Thoracic aorta (tissue), 2 donors: ENCODE measurements around the gene DUSP10. TPM values are rescaled to one million over a fixed set of nuclear protein-coding genes. Genes with fewer than 3 reads are reported as not detected.

Experiments used
- ATAC-seq: fragments of 150-250 bp; one replicate; pipeline ENCODE4 v1.8.0; 2017; ENCODE audit warnings: low read depth; ENCODE audit not compliant: insufficient number of reproducible peaks, low FRiP score
- DNase-seq: peaks from one replicate; pipeline ENCODE4 v3.0.0-alpha.2; 2020; ENCODE audit warnings: low spot score
- H3K27ac ChIP-seq, 2 donors: fragments of 200-600 bp; sonication (generic); 1 replicate in 1 of 2; 2 replicates in 1 of 2; pipeline ENCODE4 v1.5.1; 2016; ENCODE audit warnings: mild to moderate bottlenecking in 2 of 2, moderate library complexity in 2 of 2
- H3K27me3 ChIP-seq: fragments of 200-600 bp; sonication (generic); replicated peaks from 2 replicates; pipeline ENCODE4 v1.6.0; 2016; ENCODE audit warnings: mild to moderate bottlenecking; ENCODE audit not compliant: insufficient read depth
- H3K36me3 ChIP-seq: fragments of 200-600 bp; sonication (generic); one replicate; pipeline ENCODE4 v1.5.1; 2016
- H3K4me1 ChIP-seq, 2 donors: fragments of 200-600 bp; sonication (generic); 1 replicate in 1 of 2; 2 replicates in 1 of 2; pipeline versions ENCODE4 v1.5.1 to v1.6.0; 2016; ENCODE audit warnings: low read depth in 2 of 2, mild to moderate bottlenecking in 1 of 2; ENCODE audit not compliant: control insufficient read depth in 1 of 2
- H3K4me3 ChIP-seq: fragments of 200-600 bp; sonication (generic); 2 replicates; pipeline ENCODE4 v1.5.1; 2016; ENCODE audit warnings: mild to moderate bottlenecking
- H3K9me3 ChIP-seq: fragments of 200-600 bp; sonication (generic); 2 replicates; pipeline ENCODE4 v1.5.1; 2016
- total RNA-seq, 2 donors: library from RNA; depleted of rRNA; stranded (reverse); fragments of >200 nt; gene quantifications; one replicate each; pipeline versions ENCODE4 v1.1.0 to v1.2.3, GENCODE V29; 2016
- TF ChIP-seq, protein P1 (sequence below): fragments of 200-600 bp; sonication (generic); IDR thresholded peaks from one replicate; pipeline ENCODE4 v1.5.1; 2019; ENCODE audit warnings: antibody characterized with exemption

Gene DUSP10
- total RNA-seq, 2 donors from 2014 or later: 2.3 to 10.4 TPM

DNA sequence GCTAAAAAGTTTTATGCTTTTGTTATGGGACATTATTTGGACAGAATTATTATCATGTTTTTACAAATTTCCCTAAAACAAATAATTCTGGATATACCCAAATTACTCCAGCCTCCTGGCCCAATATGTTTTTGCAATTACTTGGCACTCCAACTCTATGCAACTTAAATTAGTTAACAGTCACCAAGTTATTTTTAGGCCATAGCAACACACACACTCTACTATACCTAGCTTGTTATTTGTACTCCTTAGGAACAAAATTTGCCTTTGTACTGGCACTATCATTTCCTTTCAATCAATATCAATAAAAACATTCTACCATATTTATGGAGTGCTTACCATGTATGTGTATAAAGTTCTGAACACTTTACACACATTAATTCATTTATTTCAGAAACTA, 7.7 kb downstream of the DUSP10 start:
- H3K27ac ChIP-seq: no peak overlapping the region
- no peaks in the 10 kb centered on the region for H3K27me3 ChIP-seq
- H3K4me1 ChIP-seq: peaks cover 10 to 14% of the 10 kb centered on the region in 2 donors
- DNase-seq (no peak), ATAC-seq (no peak)
- H3K9me3 ChIP-seq: no peaks in the 10 kb centered on the region
- TF ChIP-seq, protein P1, sequence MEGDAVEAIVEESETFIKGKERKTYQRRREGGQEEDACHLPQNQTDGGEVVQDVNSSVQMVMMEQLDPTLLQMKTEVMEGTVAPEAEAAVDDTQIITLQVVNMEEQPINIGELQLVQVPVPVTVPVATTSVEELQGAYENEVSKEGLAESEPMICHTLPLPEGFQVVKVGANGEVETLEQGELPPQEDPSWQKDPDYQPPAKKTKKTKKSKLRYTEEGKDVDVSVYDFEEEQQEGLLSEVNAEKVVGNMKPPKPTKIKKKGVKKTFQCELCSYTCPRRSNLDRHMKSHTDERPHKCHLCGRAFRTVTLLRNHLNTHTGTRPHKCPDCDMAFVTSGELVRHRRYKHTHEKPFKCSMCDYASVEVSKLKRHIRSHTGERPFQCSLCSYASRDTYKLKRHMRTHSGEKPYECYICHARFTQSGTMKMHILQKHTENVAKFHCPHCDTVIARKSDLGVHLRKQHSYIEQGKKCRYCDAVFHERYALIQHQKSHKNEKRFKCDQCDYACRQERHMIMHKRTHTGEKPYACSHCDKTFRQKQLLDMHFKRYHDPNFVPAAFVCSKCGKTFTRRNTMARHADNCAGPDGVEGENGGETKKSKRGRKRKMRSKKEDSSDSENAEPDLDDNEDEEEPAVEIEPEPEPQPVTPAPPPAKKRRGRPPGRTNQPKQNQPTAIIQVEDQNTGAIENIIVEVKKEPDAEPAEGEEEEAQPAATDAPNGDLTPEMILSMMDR: no peak
- no peak overlapping the region for H3K4me3 ChIP-seq
- H3K36me3 ChIP-seq: no peaks in the 10 kb centered on the region

DNA sequence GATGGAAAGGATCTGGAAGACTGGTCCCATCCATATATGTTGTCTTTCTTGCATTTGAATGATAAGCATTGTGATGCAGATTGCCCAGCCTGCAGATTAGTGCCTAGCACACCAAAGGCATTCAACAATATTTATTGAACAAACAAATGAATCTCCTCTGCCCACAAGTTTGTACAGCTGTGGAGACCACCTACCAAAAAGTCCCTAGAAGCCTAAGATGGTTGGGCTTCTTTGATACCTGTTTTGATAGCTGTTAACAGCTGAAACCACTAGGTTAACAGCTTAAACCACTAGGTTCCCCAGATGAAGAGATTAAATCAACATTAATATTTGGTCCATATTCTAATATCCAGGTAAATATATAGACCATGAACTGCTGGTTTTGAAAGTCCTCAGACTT, 9.8 kb downstream of the DUSP10 start:
- no peak for ATAC-seq
- Histone ChIP-seq H3K4me3 (no peak overlapping the region), H3K4me1 (peaks cover 10 to 14% of the 10 kb centered on the region in 2 donors), H3K27ac (no peak overlapping the region), H3K9me3 (no peaks in the 10 kb centered on the region), H3K27me3 (no peaks in the 10 kb centered on the region), H3K36me3 (no peaks in the 10 kb centered on the region)
- DNase-seq: no peak
- TF ChIP-seq, protein P1: no peak

DNA sequence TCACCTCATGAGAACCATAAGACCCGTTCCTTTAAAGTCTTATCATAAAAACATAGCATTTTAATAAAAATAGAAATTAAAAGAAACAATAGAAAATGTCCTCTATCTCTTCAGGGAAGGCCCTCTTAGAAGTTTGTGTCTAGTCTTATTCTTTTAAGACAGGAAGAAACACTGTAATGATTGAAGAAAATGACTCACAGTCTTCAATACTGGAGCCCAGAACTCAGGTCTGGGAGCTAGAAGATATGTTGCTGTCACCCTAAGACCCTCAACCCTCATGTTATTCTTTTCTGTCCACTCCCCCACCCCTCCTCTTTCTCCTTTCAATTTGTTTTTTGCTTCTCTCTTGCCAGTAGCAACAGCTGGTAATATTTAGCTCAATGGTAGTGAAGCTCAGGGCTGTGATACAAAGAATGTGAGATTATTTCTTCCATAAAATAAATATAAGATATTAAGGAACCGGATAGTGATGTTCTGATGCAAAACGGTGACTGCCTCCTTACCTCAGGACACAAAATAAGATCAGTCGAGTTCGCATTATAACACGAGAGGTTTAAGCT, 12.0 kb downstream of the DUSP10 start:
- peaks cover 23 to 29% of the 10 kb centered on the region in 2 donors for H3K4me1 ChIP-seq

DNA sequence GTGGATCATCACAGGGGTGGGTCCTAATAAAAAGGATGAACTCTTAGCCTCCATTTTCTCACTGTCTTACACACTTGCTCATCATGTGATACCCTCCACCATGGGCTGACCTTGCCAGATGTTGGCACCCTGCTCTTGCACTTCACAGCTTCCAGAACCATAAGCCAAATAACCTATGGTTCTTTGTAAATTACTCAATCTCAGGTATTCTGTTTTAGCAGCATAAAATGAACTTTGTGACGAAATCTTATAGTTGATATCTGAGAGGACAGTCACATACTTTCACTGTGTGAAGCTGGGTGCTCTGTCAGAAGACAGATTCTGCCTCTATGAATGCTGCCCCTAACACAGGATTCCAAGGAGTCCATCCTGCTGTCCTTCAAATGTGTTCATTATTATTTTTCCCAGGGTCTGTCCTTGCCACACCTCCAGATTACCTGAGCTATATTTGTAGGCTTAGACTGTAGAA, 13.8 kb downstream of the DUSP10 start:
- Histone ChIP-seq H3K27ac (no peak overlapping the region), H3K4me1 (peaks cover 21 to 25% of the 10 kb centered on the region in 2 donors), H3K4me3 (no peak overlapping the region), H3K27me3 (no peaks in the 10 kb centered on the region), H3K9me3 (no peaks in the 10 kb centered on the region), H3K36me3 (no peaks in the 10 kb centered on the region)
- TF ChIP-seq, protein P1: no peak
- DNase-seq: no peak
- no peak for ATAC-seq

More for the DNA sequence above, 12.0 kb downstream of the DUSP10 start:
- TF ChIP-seq, protein P1: no peak
- DNase-seq (no peak), ATAC-seq (no peak)
- H3K36me3 ChIP-seq: no peaks in the 10 kb centered on the region
- H3K27ac ChIP-seq: no peak overlapping the region
- H3K4me3 ChIP-seq: no peak overlapping the region
- H3K27me3 ChIP-seq: no peaks in the 10 kb centered on the region
- H3K9me3 ChIP-seq: no peaks in the 10 kb centered on the region

DNA sequence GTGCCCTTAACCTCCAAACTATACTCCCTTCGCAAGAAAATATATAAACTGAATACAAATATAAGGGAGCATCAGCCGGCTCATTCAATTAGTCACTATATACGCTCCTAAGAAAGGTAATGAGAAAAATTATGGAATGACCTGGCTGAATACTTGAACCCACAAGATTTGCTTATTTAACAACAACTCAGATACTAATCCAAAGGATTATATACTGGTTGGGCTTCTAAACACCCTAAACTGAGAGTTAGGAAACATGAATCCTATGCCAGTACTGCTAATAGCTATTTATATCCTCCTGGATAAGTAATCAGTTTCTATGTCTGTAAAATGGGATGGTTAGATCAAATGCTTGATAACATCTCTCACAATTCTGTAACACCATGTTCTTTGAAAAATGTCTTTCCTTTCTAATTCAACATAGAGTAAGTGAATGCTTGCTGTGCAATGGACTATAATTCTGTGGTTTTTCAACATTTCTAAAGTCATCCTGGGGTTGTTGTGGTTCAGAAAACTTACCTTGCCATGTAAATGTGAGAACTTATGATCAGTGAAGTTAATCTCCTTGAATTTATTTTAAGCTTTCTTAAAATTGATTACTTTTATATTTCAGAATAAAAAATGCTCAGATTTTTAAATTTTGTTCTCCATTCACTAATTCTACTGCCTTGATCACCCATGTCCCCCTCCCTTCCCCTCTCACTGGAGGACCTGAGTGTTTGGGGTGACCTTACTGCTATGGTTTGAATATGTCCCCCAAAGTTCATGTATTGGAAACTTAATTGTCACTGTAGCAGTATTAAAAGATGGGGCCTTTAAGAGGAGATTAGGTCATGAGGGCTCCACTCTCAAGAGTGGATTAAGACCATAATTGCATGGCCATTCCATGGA, 14.5 kb downstream of the DUSP10 start:
- Histone ChIP-seq H3K27ac (no peak overlapping the region), H3K9me3 (no peaks in the 10 kb centered on the region), H3K36me3 (no peaks in the 10 kb centered on the region), H3K27me3 (no peaks in the 10 kb centered on the region), H3K4me3 (no peak overlapping the region), H3K4me1 (peaks cover 25 to 28% of the 10 kb centered on the region in 2 donors)
- DNase-seq (no peak), ATAC-seq (no peak)
- TF ChIP-seq, protein P1: no peak
